ENCODE data around the gene XPNPEP2. TPM values are rescaled to one million over a fixed set of nuclear protein-coding genes. Genes with fewer than 3 reads are reported as not detected.
A peak's percentile ranks its signal among the peaks of the same experiment; 100 is the strongest.

The XPNPEP2 gene, protein sequence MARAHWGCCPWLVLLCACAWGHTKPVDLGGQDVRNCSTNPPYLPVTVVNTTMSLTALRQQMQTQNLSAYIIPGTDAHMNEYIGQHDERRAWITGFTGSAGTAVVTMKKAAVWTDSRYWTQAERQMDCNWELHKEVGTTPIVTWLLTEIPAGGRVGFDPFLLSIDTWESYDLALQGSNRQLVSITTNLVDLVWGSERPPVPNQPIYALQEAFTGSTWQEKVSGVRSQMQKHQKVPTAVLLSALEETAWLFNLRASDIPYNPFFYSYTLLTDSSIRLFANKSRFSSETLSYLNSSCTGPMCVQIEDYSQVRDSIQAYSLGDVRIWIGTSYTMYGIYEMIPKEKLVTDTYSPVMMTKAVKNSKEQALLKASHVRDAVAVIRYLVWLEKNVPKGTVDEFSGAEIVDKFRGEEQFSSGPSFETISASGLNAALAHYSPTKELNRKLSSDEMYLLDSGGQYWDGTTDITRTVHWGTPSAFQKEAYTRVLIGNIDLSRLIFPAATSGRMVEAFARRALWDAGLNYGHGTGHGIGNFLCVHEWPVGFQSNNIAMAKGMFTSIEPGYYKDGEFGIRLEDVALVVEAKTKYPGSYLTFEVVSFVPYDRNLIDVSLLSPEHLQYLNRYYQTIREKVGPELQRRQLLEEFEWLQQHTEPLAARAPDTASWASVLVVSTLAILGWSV
- total RNA-seq, result 1 to 10 TPM; 1.6 to 1.7 TPM

DNA sequence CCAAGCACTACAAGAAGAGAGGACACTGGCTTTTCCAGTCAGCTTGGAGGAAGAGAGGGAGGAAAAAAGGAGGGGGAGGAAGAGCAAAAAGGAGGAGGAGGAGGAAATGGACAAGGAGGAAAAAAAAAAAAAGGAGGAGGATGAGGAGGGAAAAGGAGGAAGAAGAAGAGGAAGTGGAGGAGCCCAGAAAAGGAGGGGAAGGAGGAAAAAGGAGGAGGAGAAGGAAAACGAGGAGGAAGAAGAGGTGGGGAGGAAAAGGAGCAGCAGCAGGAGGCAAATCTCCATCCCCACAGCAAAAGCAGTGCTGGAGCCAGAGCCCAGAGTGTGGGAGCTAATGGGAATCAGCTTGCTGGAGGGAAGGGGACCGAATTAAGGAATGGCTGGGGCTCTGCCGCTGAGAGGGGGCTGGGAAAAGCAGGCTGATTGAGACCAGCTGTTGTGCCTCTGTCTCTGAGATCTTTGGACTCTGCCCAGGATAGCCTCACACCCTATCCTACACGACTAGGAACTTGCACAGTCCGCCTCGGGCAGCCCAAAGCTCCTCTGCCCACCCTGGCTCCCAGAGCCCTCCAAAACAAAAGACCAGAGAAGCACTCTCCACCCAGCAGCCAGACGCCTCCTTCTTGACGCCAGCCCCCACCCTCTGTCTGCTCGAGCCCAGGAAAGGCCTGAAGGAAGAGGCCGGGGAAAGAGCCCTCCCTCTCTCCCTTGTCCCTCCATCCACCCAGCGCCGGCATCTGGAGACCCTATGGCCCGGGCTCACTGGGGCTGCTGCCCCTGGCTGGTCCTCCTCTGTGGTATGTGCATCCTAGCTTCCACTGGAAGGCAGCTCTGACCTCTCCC, at the start of gene XPNPEP2:
Gene XPNPEP2 (plus strand): TSS at position 514 of the 843 bp plus-strand sequence. CDS start 235 bp downstream, at position 749.
- H3K27me3 Mint-ChIP-seq (ENCODE audit: low read depth), result no peaks in the 10 kb centered on the region
- DNase-seq (no peak), ATAC-seq (no peak)
- H3K4me3 Mint-ChIP-seq, result no peak within 1 kb of the TSS
- H3K4me1 Mint-ChIP-seq (ENCODE audit: low read depth), result peaks cover 65% of the 10 kb centered on the region
- no peaks in the 10 kb centered on the region for H3K9me3 Mint-ChIP-seq (ENCODE audit: insufficient read depth)
- H3K27ac Mint-ChIP-seq, result peak within 1 kb of the TSS; percentile 46
- POLR2A ChIA-PET, result interaction anchor here (0.6 kb wide), 1 partner anchor 15 kb away, joined by 3 read pairs; no protein-coding TSS in a partner anchor
- CTCF ChIA-PET, result interaction anchor here (1.3 to 4.8 kb wide), 3 partner anchors 17 to 85 kb away, joined by 3 to 16 read pairs (median 12); no protein-coding TSS in a partner anchor
- no peaks in the 10 kb centered on the region for H3K36me3 Mint-ChIP-seq (ENCODE audit: low read depth)

DNA sequence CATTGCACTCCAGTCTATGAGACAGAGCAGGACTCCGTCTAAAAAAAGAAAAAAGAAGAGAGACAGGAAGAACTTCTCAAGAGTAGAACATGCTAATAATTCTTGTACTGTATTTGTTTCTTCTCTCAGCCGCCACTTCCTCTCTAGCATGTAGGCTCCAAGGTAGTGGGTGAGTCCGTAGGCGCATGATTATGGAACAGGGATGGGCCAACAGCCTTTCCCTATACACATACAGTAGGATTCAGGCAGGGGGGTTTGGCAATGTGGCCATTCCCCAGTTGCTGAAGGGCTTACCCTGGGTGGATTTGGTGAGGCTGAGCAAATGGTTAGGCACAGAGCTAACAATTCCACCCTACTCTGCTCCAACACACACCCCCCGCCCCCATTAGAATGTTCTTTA, 49.0 kb upstream of the XPNPEP2 start:
- ChIA-PET CTCF (interaction anchor here (1.5 kb wide), 1 partner anchor 37 kb away, joined by 4 read pairs; no protein-coding TSS in a partner anchor), POLR2A (interaction anchor here (1.1 kb wide), 1 partner anchor 102 kb away, joined by 4 read pairs; no protein-coding TSS in a partner anchor)
- DNase-seq (no peak), ATAC-seq (no peak)
- H3K36me3 Mint-ChIP-seq (ENCODE audit: low read depth), result no peaks in the 10 kb centered on the region
- H3K9me3 Mint-ChIP-seq (ENCODE audit: insufficient read depth), result no peaks in the 10 kb centered on the region
- H3K27ac Mint-ChIP-seq, result no peak overlapping the region
- no peak overlapping the region for H3K4me3 Mint-ChIP-seq
- no peaks in the 10 kb centered on the region for H3K27me3 Mint-ChIP-seq (ENCODE audit: low read depth)
- no peaks in the 10 kb centered on the region for H3K4me1 Mint-ChIP-seq (ENCODE audit: low read depth)

DNA sequence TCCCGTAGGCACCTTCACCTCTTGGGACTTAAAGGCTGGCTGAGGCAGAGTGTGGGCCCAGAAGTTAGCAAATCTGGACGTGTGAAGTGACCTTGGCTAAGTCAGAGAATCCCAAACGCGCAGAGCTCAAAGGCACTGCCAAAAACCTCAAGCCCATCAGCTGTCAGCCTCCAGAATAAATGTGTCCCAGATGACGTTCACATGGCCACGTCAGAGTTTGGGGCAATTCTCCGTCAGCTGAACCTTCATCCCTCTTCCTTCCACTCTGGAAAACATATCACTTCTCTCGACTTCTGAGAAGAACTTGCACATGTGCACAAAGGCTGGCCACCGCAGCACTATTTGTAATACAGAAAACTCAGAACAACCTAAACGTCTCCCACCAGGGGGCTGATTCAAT, 48.3 kb upstream of the XPNPEP2 start:
- ChIA-PET CTCF (interaction anchor here (1.5 kb wide), 1 partner anchor 36 kb away, joined by 4 read pairs; no protein-coding TSS in a partner anchor), POLR2A (no interaction called here)
- H3K4me1 Mint-ChIP-seq (ENCODE audit: low read depth), result no peaks in the 10 kb centered on the region
- no peaks in the 10 kb centered on the region for H3K27me3 Mint-ChIP-seq (ENCODE audit: low read depth)
- no peak overlapping the region for H3K4me3 Mint-ChIP-seq
- H3K9me3 Mint-ChIP-seq (ENCODE audit: insufficient read depth), result no peaks in the 10 kb centered on the region
- ATAC-seq (no peak), DNase-seq (no peak)
- no peaks in the 10 kb centered on the region for H3K36me3 Mint-ChIP-seq (ENCODE audit: low read depth)
- no peak overlapping the region for H3K27ac Mint-ChIP-seq

DNA sequence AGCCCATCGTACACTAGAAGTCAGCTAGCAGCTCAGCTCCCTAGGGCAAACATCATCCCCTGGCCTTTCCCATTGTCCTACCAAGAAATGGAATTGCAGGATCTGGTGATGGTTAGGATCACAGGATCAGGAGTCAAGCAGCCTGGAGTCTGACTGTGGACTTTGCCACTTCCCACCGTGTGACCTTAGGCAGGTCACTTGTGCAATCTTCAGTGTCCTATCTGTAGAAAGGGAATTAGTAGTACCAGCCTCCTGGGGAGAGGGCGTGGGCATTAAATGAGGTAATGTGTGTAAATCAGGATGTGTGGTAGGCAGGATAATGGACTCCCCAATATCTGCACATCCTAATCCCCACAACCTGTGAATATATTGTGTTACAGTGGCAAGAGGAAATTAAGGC, 45.4 kb upstream of the XPNPEP2 start:
- no peak overlapping the region for H3K27ac Mint-ChIP-seq
- H3K4me3 Mint-ChIP-seq, result no peak overlapping the region
- H3K36me3 Mint-ChIP-seq (ENCODE audit: low read depth), result no peaks in the 10 kb centered on the region
- ATAC-seq (no peak), DNase-seq (no peak)
- H3K27me3 Mint-ChIP-seq (ENCODE audit: low read depth), result no peaks in the 10 kb centered on the region
- POLR2A ChIA-PET, result no interaction called here
- no peaks in the 10 kb centered on the region for H3K9me3 Mint-ChIP-seq (ENCODE audit: insufficient read depth)
- H3K4me1 Mint-ChIP-seq (ENCODE audit: low read depth), result no peaks in the 10 kb centered on the region
- CTCF ChIA-PET, result interaction anchor here (1.9 kb wide), 1 partner anchor 33 kb away, joined by 4 read pairs; no protein-coding TSS in a partner anchor

DNA sequence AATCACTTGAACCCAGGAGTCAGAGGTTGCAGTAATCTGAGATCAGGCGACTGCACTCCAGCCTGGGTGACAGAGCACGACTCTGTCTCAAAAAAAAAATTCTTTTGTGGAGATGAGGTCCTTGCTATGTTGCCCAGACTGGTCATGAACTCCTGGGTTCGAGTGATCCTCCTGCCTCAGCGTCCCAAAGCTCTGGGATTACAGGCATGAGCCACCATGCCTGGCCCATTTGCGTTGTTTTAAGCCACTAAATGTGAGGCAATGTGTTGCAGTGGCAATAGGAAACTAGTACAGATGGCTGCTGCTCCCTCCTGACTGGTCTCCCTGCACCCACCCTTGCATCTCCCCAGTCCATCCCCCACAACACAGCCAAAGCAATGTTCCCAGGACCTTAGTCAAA, 44.0 kb upstream of the XPNPEP2 start:
- Mint-ChIP-seq H3K9me3 (ENCODE audit: insufficient read depth) (no peaks in the 10 kb centered on the region), H3K4me3 (no peak overlapping the region), H3K27me3 (ENCODE audit: low read depth) (no peaks in the 10 kb centered on the region), H3K27ac (no peak overlapping the region), H3K36me3 (ENCODE audit: low read depth) (no peaks in the 10 kb centered on the region), H3K4me1 (ENCODE audit: low read depth) (no peaks in the 10 kb centered on the region)
- POLR2A ChIA-PET, result no interaction called here
- CTCF ChIA-PET, result no interaction called here
- ATAC-seq (no peak), DNase-seq (no peak)

DNA sequence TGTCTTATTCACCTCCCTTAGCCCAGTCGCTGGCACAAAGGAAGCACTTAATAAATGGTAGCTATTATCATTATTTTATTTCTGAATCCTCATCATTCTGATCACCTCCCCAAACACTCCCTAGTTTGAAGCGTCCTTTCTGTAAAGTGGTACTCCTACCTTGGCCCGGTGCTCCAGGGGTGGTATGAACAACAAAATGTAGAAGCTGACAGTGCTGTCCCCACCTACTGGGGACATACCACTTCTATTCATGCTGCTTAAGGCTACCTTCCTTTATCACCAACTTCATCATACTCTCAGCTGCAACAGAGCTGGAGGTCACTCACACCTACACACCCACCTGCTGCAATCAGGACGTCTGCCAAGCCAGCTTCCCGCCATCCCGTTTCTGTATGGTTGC, 43.2 kb upstream of the XPNPEP2 start:
- ATAC-seq, result no peak
- no peaks in the 10 kb centered on the region for H3K36me3 Mint-ChIP-seq (ENCODE audit: low read depth)
- H3K9me3 Mint-ChIP-seq (ENCODE audit: insufficient read depth), result no peaks in the 10 kb centered on the region
- no peak for DNase-seq
- CTCF ChIA-PET, result no interaction called here
- POLR2A ChIA-PET, result no interaction called here
- H3K4me3 Mint-ChIP-seq, result no peak overlapping the region
- no peaks in the 10 kb centered on the region for H3K4me1 Mint-ChIP-seq (ENCODE audit: low read depth)
- no peaks in the 10 kb centered on the region for H3K27me3 Mint-ChIP-seq (ENCODE audit: low read depth)
- no peak overlapping the region for H3K27ac Mint-ChIP-seq

DNA sequence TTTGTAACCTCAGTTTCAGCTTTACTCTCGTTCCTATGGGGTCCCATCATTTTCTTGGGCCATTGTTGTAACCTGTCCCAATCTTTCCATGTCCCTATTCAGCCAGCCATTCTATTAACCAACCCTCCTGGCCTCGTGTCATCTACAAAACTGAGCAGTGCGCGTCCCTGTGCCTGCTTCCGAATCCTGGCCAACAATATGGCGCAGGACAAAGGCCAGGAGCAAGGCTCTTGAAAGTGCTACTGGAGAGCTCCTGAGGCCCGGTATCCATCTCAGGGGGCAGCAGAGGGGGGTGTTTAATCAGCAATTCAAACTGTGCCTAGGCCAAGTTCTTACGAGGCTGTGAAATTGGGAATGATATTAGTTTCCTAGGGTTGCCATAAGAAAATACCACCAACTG, 42.8 kb upstream of the XPNPEP2 start:
- H3K4me3 Mint-ChIP-seq, result no peak overlapping the region
- no peaks in the 10 kb centered on the region for H3K4me1 Mint-ChIP-seq (ENCODE audit: low read depth)
- H3K36me3 Mint-ChIP-seq (ENCODE audit: low read depth), result no peaks in the 10 kb centered on the region
- DNase-seq (no peak), ATAC-seq (no peak)
- ChIA-PET CTCF (no interaction called here), POLR2A (no interaction called here)
- no peaks in the 10 kb centered on the region for H3K27me3 Mint-ChIP-seq (ENCODE audit: low read depth)
- H3K27ac Mint-ChIP-seq, result no peak overlapping the region
- H3K9me3 Mint-ChIP-seq (ENCODE audit: insufficient read depth), result no peaks in the 10 kb centered on the region

DNA sequence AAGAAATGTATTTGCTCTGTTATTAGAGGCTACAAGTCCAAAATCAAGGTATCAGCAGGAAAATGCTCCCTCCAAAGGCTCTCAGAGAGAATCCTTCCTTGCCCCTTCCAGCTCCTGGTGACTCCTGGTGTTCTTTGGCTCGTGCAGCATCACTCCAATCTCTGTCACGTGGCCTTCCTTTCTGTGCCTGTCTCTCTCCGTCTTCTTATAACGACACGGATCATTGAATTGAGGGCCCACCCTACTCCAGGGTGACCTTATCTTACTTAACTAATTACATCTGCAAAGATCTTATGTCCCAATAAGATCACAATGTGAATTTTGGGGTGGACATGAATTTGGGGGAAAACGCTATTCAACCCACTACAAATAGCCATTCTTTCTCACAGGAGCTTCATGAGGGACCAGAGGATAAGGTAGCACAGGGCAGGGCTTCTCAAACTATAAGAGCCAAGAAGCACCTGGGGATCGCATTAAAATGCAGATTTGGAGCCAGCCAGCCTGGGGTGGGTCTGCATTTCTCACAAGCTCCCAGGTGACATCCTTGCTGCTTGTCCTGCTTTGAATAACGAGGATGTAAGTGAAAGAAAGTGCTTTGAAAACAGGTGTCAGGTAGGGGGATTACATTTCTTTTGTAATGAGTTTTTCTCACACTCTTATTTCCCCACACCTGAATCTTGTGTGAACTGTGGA, 42.2 kb upstream of the XPNPEP2 start:
- CTCF ChIA-PET, result no interaction called here
- Mint-ChIP-seq H3K27ac (no peak overlapping the region), H3K4me3 (no peak overlapping the region)

DNA sequence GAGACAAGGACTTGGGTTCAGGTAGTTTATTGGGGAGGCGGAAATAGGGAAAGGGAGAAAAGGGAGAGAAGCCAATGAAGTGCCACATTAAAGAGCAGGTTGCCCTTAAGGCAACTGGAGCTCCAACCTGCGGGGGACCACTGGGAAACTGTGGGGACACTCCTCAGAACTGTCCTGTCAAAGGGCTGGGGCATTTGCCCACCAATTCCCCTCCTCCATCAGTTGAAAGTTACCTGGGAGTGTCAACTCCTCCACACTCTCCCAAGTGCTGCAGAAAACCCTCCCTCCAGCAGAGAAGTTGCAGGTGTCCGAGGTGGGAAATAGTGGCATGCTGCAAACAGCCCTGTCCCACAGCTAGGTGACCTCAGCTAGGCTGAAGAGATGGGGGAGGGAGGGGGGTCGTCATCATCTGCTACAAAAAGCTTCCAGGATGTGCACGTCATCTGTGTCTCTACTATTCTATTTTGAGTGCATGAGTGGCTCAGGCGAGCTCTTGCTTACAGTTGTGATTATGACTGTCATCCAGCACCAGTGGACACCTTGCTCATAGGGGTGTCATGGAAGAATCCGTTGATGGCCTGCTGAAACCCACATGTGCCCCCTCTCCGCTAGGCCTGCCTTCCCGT, 41.5 kb upstream of the XPNPEP2 start:
- Mint-ChIP-seq H3K4me1 (ENCODE audit: low read depth) (no peaks in the 10 kb centered on the region), H3K27me3 (ENCODE audit: low read depth) (no peaks in the 10 kb centered on the region), H3K27ac (no peak overlapping the region), H3K36me3 (ENCODE audit: low read depth) (no peaks in the 10 kb centered on the region), H3K4me3 (no peak overlapping the region), H3K9me3 (ENCODE audit: insufficient read depth) (no peaks in the 10 kb centered on the region)
- DNase-seq (no peak), ATAC-seq (no peak)
- ChIA-PET POLR2A (no interaction called here), CTCF (no interaction called here)

More for the DNA sequence above, 42.2 kb upstream of the XPNPEP2 start:
- Mint-ChIP-seq H3K27me3 (ENCODE audit: low read depth) (no peaks in the 10 kb centered on the region), H3K36me3 (ENCODE audit: low read depth) (no peaks in the 10 kb centered on the region), H3K4me1 (ENCODE audit: low read depth) (no peaks in the 10 kb centered on the region), H3K9me3 (ENCODE audit: insufficient read depth) (no peaks in the 10 kb centered on the region)
- ATAC-seq (no peak), DNase-seq (no peak)
- POLR2A ChIA-PET, result no interaction called here

DNA sequence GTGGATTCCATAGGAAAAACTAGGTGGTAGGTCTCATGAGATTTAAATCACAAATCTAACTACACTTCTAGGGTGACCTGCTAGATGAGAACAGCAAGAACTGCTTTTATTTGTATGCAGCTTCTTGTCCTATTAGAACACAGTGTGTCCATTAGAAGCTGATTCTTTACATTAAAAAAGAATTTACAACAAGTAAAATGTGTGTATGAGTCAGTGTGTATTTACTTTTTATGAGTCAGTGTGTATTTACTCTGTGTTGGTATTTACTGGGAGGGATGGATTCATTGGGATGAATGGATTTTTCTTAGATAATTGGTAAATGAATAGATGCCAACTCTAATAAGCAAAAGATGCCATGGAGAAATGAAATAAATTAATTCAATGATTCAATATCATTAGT, 40.6 kb upstream of the XPNPEP2 start:
- ChIA-PET POLR2A (no interaction called here), CTCF (no interaction called here)
- Mint-ChIP-seq H3K9me3 (ENCODE audit: insufficient read depth) (no peaks in the 10 kb centered on the region), H3K4me3 (no peak overlapping the region), H3K27ac (no peak overlapping the region), H3K4me1 (ENCODE audit: low read depth) (no peaks in the 10 kb centered on the region), H3K27me3 (ENCODE audit: low read depth) (no peaks in the 10 kb centered on the region), H3K36me3 (ENCODE audit: low read depth) (no peaks in the 10 kb centered on the region)
- ATAC-seq (no peak), DNase-seq (no peak)

DNA sequence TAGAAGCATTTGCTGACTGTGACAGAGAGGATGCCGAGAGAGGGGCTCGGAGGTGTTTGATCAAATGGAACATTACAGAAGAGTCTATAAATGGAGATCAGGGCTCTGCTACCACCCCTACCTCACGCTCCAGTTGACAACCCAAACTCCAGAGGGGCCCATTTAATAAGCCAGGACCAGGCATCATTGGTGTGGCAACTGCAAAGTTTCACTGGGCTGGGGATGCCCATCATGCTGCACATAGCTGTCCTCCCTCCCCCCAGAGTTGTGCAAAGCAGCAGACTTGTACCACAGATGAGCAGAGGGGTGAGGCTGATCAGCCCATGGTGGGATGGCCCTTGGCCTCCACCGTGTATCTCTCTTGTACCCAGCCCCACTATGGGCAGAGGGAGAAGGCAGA, 38.2 kb upstream of the XPNPEP2 start:
- Mint-ChIP-seq H3K27ac (no peak overlapping the region), H3K27me3 (ENCODE audit: low read depth) (no peaks in the 10 kb centered on the region), H3K4me1 (ENCODE audit: low read depth) (no peaks in the 10 kb centered on the region), H3K9me3 (ENCODE audit: insufficient read depth) (no peaks in the 10 kb centered on the region), H3K4me3 (no peak overlapping the region), H3K36me3 (ENCODE audit: low read depth) (no peaks in the 10 kb centered on the region)
- ATAC-seq, result no peak
- no peak for DNase-seq
- ChIA-PET CTCF (no interaction called here), POLR2A (no interaction called here)
